Measurements from ENCODE around the gene GKN1. TPM values are rescaled to one million over a fixed set of nuclear protein-coding genes. Genes with fewer than 3 reads are reported as not detected.

The GKN1 gene
- total RNA-seq, 4 donors from 2014 or later, result 0.62 to 4.7 TPM; not detected in 2

- Histone ChIP-seq H3K4me1 (peaks cover 0 to 7% (median 0%) of the 10 kb centered on the region in 3 donors), H3K9me3 (no peaks in the 10 kb centered on the region), H3K27me3 (no peaks in the 10 kb centered on the region), H3K4me3 (no peak overlapping the region), H3K27ac (no peak overlapping the region), H3K36me3 (no peaks in the 10 kb centered on the region)
- WGBS, 2 donors (ENCODE audit: low coverage in 1 of 2), result 82 to 100% methylated on average over 2 of the region's 3 CpGs
- TF ChIP-seq POLR2A (IDR thresholded peaks at IDR 0.05), result no peak
- no peak for TF ChIP-seq POLR2AphosphoS5 (IDR thresholded peaks at IDR 0.05)
- no peak for TF ChIP-seq CTCF (IDR thresholded peaks at IDR 0.05)
- no peak for TF ChIP-seq EP300 (IDR thresholded peaks at IDR 0.05)
- no peak for ATAC-seq
These were observed 40.4 kb upstream of the GKN1 start for GRCh38 chr2:68934021-68934420.

GRCh38 chr2:68935471-68935870, 39.0 kb upstream of the GKN1 start:
- H3K27me3 ChIP-seq, result no peaks in the 10 kb centered on the region
- WGBS, 2 donors (ENCODE audit: low coverage in 1 of 2), result 90 to 92% methylated on average over 2 to 5 of the region's 5 CpGs

GRCh38 chr2:68936427-68936826, 38.0 kb upstream of the GKN1 start:
- 65 to 100% methylated on average over 2 of the region's 2 CpGs for WGBS, 2 donors (ENCODE audit: low coverage in 1 of 2)
- no peak for ATAC-seq
- no peak overlapping the region for H3K27ac ChIP-seq
- no peak overlapping the region for H3K4me3 ChIP-seq
- H3K27me3 ChIP-seq, result no peaks in the 10 kb centered on the region
- H3K36me3 ChIP-seq, result no peaks in the 10 kb centered on the region
- TF ChIP-seq POLR2AphosphoS5 (IDR thresholded peaks at IDR 0.05), result no peak
- TF ChIP-seq POLR2A (IDR thresholded peaks at IDR 0.05), result no peak
- no peak for TF ChIP-seq EP300 (IDR thresholded peaks at IDR 0.05)
- no peak for TF ChIP-seq CTCF (IDR thresholded peaks at IDR 0.05)
- H3K4me1 ChIP-seq, result peaks cover 0 to 7% (median 0%) of the 10 kb centered on the region in 3 donors
- no peaks in the 10 kb centered on the region for H3K9me3 ChIP-seq

More at GRCh38 chr2:68935471-68935870, 39.0 kb upstream of the GKN1 start:
- no peak for ATAC-seq
- no peak for TF ChIP-seq CTCF (IDR thresholded peaks at IDR 0.05)
- no peak for TF ChIP-seq EP300 (IDR thresholded peaks at IDR 0.05)
- TF ChIP-seq POLR2A (IDR thresholded peaks at IDR 0.05), result no peak
- no peak for TF ChIP-seq POLR2AphosphoS5 (IDR thresholded peaks at IDR 0.05)
- H3K9me3 ChIP-seq, result no peaks in the 10 kb centered on the region
- H3K4me1 ChIP-seq, result peaks cover 0 to 7% (median 0%) of the 10 kb centered on the region in 3 donors
- no peak overlapping the region for H3K4me3 ChIP-seq
- no peaks in the 10 kb centered on the region for H3K36me3 ChIP-seq
- H3K27ac ChIP-seq, result no peak overlapping the region

- Histone ChIP-seq H3K36me3 (no peaks in the 10 kb centered on the region), H3K9me3 (no peaks in the 10 kb centered on the region), H3K4me1 (peaks cover 0 to 7% (median 0%) of the 10 kb centered on the region in 3 donors), H3K27me3 (no peaks in the 10 kb centered on the region), H3K4me3 (no peak overlapping the region), H3K27ac (no peak overlapping the region)
- TF ChIP-seq POLR2A (IDR thresholded peaks at IDR 0.05), result no peak
- no peak for TF ChIP-seq CTCF (IDR thresholded peaks at IDR 0.05)
- TF ChIP-seq EP300 (IDR thresholded peaks at IDR 0.05), result no peak
- TF ChIP-seq POLR2AphosphoS5 (IDR thresholded peaks at IDR 0.05), result no peak
- ATAC-seq, result no peak
- 86 to 100% methylated on average over 1 of the region's 1 CpG for WGBS, 2 donors (ENCODE audit: low coverage in 1 of 2)
These were observed 37.5 kb upstream of the GKN1 start for GRCh38 chr2:68936889-68937288.

GRCh38 chr2:68937346-68938055, 36.9 kb upstream of the GKN1 start:
- ATAC-seq, result no peak
- H3K4me3 ChIP-seq, result no peak overlapping the region
- H3K36me3 ChIP-seq, result no peaks in the 10 kb centered on the region
- TF ChIP-seq CTCF (IDR thresholded peaks at IDR 0.05) (no peak), EP300 (IDR thresholded peaks at IDR 0.05) (no peak), POLR2A (IDR thresholded peaks at IDR 0.05) (no peak), POLR2AphosphoS5 (IDR thresholded peaks at IDR 0.05) (no peak)
- peaks cover 0 to 7% (median 0%) of the 10 kb centered on the region in 3 donors for H3K4me1 ChIP-seq
- no peak overlapping the region for H3K27ac ChIP-seq
- H3K9me3 ChIP-seq, result no peaks in the 10 kb centered on the region
- H3K27me3 ChIP-seq, result no peaks in the 10 kb centered on the region
- 76 to 93% methylated on average over 3 to 4 of the region's 5 CpGs for WGBS, 2 donors (ENCODE audit: low coverage in 1 of 2)

Measured in gastroesophageal sphincter (tissue), 4 donors.